GM23248 (cell line): ENCODE measurements around the gene CSPG4.
"Not testable (repeated sequence)": the region's sequence is repeated elsewhere in the genome, so short reads cannot be mapped to it uniquely, and the experiment has no call there.

Source experiments
- EZH2 ChIP-seq: fragments of 200-600 bp; sonication (generic); IDR thresholded peaks from 2 replicates; pipeline ENCODE4 v1.6.1; 2018; ENCODE audit warnings: antibody characterized with exemption, mild to moderate bottlenecking; ENCODE audit not compliant: insufficient read depth, poor library complexity, severe bottlenecking
- EZH2phosphoT487 ChIP-seq: fragments of 200-600 bp; sonication (generic); IDR thresholded peaks from 2 replicates; pipeline ENCODE4 v1.6.1; 2018; ENCODE audit warnings: antibody characterized with exemption, moderate library complexity, mild to moderate bottlenecking, low read depth; ENCODE audit not compliant: insufficient read depth

DNA sequence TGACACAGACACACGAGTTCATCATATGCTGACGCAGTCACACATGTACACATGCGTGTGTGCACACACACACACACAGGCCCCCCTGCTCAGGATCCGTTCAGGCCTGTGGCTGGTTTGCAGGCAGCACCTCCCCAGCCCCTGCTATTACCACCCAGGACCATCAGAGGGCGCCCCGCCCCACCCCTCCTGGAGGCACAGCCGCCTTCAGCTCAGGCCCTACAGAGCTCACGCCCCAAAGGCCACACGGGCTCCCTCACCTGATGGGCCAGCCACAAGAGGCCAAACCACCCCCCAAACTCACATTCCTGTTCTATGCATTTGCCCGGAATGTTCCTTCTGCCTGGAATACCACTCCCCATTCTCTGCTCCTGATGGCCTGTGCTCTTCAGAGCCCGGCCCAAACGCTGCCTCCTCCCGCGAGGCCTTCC, 26.4 kb downstream of the CSPG4 start:
- TF ChIP-seq EZH2, EZH2phosphoT487: not testable (repeated sequence)
